NCI-H1694 treated with DMSO at 0.1 percent for 48 hours (cell line): ENCODE results near the gene SOD1.
"Not testable (repeated sequence)": the region's sequence is repeated elsewhere in the genome, so short reads cannot be mapped to it uniquely, and the experiment has no call there.

Experiments
- DNase-seq: peaks from one replicate; lab custom pipeline; 2025; lab: John Stamatoyannopoulos, UW

The SOD1 gene

GRCh38 chr21:31654821-31655580, 4.5 kb upstream of the SOD1 start:
- not testable (repeated sequence) for DNase-seq

GRCh38 chr21:31656199-31657095, 3.0 kb upstream of the SOD1 start:
- DNase-seq: no peak

GRCh38 chr21:31658053-31658452, 1.4 kb upstream of the SOD1 start:
- no peak for DNase-seq

GRCh38 chr21:31659286-31659535, 282 bp upstream of the SOD1 start:
- peak; percentile 80 for DNase-seq

- no peak for DNase-seq
Observed at GRCh38 chr21:31660259-31660565, 719 bp downstream of the SOD1 start.

GRCh38 chr21:31660591-31660990, 1.1 kb downstream of the SOD1 start:
- no peak for DNase-seq

GRCh38 chr21:31663584-31664249, 4.2 kb downstream of the SOD1 start:
- DNase-seq: no peak

GRCh38 chr21:31665397-31665796, 5.9 kb downstream of the SOD1 start:
- DNase-seq: no peak

GRCh38 chr21:31665869-31666268, 6.4 kb downstream of the SOD1 start:
- not testable (repeated sequence) for DNase-seq

- DNase-seq: no peak
Observed at GRCh38 chr21:31666445-31667010, 7.0 kb downstream of the SOD1 start.

GRCh38 chr21:31667132-31667531, 7.6 kb downstream of the SOD1 start:
- DNase-seq: no peak

GRCh38 chr21:31667639-31668038, 8.1 kb downstream of the SOD1 start:
- no peak for DNase-seq

GRCh38 chr21:31668651-31669491, 9.4 kb downstream of the SOD1 start:
- no peak for DNase-seq

- DNase-seq: no peak
Observed at GRCh38 chr21:31670070-31670469, 10.6 kb downstream of the SOD1 start.

GRCh38 chr21:31671146-31671716, 11.7 kb downstream of the SOD1 start:
- DNase-seq: peak; percentile 79

GRCh38 chr21:31671931-31672330, 12.4 kb downstream of the SOD1 start:
- DNase-seq: no peak

- no peak for DNase-seq
Observed at GRCh38 chr21:31673321-31673912, 13.9 kb downstream of the SOD1 start.

GRCh38 chr21:31675318-31675717, 15.8 kb downstream of the SOD1 start:
- DNase-seq: no peak

GRCh38 chr21:31675960-31676359, 16.5 kb downstream of the SOD1 start:
- no peak for DNase-seq

GRCh38 chr21:31677047-31677446, 17.6 kb downstream of the SOD1 start:
- no peak for DNase-seq

GRCh38 chr21:31678478-31678877, 19.0 kb downstream of the SOD1 start:
- no peak for DNase-seq
